ENCODE measurements around the gene MYBPC2.

GRCh38 chr19:50444059-50444458 lies 11.4 kb downstream of the MYBPC2 start:
- TF ChIP-seq, protein P1, sequence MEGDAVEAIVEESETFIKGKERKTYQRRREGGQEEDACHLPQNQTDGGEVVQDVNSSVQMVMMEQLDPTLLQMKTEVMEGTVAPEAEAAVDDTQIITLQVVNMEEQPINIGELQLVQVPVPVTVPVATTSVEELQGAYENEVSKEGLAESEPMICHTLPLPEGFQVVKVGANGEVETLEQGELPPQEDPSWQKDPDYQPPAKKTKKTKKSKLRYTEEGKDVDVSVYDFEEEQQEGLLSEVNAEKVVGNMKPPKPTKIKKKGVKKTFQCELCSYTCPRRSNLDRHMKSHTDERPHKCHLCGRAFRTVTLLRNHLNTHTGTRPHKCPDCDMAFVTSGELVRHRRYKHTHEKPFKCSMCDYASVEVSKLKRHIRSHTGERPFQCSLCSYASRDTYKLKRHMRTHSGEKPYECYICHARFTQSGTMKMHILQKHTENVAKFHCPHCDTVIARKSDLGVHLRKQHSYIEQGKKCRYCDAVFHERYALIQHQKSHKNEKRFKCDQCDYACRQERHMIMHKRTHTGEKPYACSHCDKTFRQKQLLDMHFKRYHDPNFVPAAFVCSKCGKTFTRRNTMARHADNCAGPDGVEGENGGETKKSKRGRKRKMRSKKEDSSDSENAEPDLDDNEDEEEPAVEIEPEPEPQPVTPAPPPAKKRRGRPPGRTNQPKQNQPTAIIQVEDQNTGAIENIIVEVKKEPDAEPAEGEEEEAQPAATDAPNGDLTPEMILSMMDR (IDR thresholded peaks at IDR 0.05): no peak
- no peak for TF ChIP-seq POLR2A (IDR thresholded peaks at IDR 0.05)

Data from right lobe of liver (tissue), 4 donors.